A673 (cell line): ENCODE results near the gene RECQL5. TPM values are rescaled to one million over a fixed set of nuclear protein-coding genes. Genes with fewer than 3 reads are reported as not detected.

Experiments used
- BruUV-seq: library from RNA; stranded (reverse); fragments of 400-500 nt; replicated peaks from 2 replicates; lab custom pipeline; 2021; lab: Mats Ljungman, UMichigan
- CTCF ChIA-PET: fragments of 300-600 bp; sonication (Branson Sonifier 250); formaldehyde crosslinking; loops from one replicate; lab custom pipeline; 2022; ENCODE audit warnings: antibody characterized with exemption; lab: Charles Lee
- POLR2A ChIA-PET: fragments of 300-600 bp; sonication (Branson Sonifier 250); formaldehyde crosslinking; loops from one replicate; lab custom pipeline; 2022; ENCODE audit warnings: antibody characterized with exemption; ENCODE audit not compliant: low non-redundant PET; lab: Charles Lee
- DNase-seq: peaks from one replicate; pipeline ENCODE4 v3.0.0-alpha.2; 2015; ENCODE audit warnings: low spot score
- H3K27ac ChIP-seq: fragments of 200-600 bp; sonication (generic); 2 replicates; pipeline ENCODE4 v1.5.1; 2016; ENCODE audit warnings: mixed run types, low read depth, mild to moderate bottlenecking, mixed read lengths, antibody characterized with exemption, low read length; ENCODE audit not compliant: poor library complexity, severe bottlenecking
- H3K27me3 ChIP-seq: fragments of 200-600 bp; sonication (generic); replicated peaks from 2 replicates; pipeline ENCODE4 v1.6.1; 2017; ENCODE audit warnings: mixed run types, low read depth, mild to moderate bottlenecking, mixed read lengths, antibody characterized with exemption, low read length; ENCODE audit not compliant: insufficient read depth, poor library complexity
- H3K36me3 ChIP-seq: fragments of 200-600 bp; sonication (generic); 2 replicates; pipeline ENCODE4 v1.6.1; 2016; ENCODE audit warnings: mixed run types, mild to moderate bottlenecking, mixed read lengths, antibody characterized with exemption, low read length; ENCODE audit not compliant: insufficient read depth, poor library complexity, severe bottlenecking
- H3K4me1 ChIP-seq: fragments of 200-600 bp; sonication (generic); 2 replicates; pipeline ENCODE4 v1.6.1; 2017; ENCODE audit warnings: mixed run types, mild to moderate bottlenecking, mixed read lengths, antibody characterized with exemption, low read length; ENCODE audit not compliant: insufficient read depth, poor library complexity, severe bottlenecking
- H3K4me3 ChIP-seq: fragments of 200-600 bp; sonication (generic); 2 replicates; pipeline ENCODE4 v1.5.1; 2016; ENCODE audit warnings: low read depth, mixed run types, mild to moderate bottlenecking, mixed read lengths, low read length; ENCODE audit not compliant: poor library complexity, severe bottlenecking
- H3K9me3 ChIP-seq: fragments of 200-600 bp; sonication (generic); 2 replicates; pipeline ENCODE4 v1.6.1; 2016; ENCODE audit warnings: mixed run types, low read depth, mild to moderate bottlenecking, mixed read lengths, antibody characterized with exemption, low read length; ENCODE audit not compliant: poor library complexity, severe bottlenecking
- EZH2 ChIP-seq: fragments of 200-600 bp; sonication (generic); IDR thresholded peaks from 2 replicates; pipeline ENCODE4 v1.6.1; 2017; ENCODE audit warnings: borderline replicate concordance, low read depth, mild to moderate bottlenecking, mixed read lengths, antibody characterized with exemption, low read length; ENCODE audit not compliant: poor library complexity, severe bottlenecking
- intact Hi-C: fragments of 100-400 bp; cut with micrococcal nuclease; formaldehyde crosslinking; loops from one replicate; pipeline ENCODE4 v1.10.0; 2022; ENCODE audit not compliant: unreplicated experiment
- total RNA-seq: library from RNA; stranded (reverse); gene quantifications from 2 replicates; pipeline ENCODE4 v1.2.3, GENCODE V29; 2021
- TF ChIP-seq, protein P1 (sequence below): fragments of 300-800, 200-600 bp; sonication (generic); conservative IDR thresholded peaks from 2 replicates; pipeline ENCODE4 v1.5.1; 2017; ENCODE audit warnings: low read depth, mild to moderate bottlenecking, antibody characterized with exemption, low read length, moderate library complexity, mixed read lengths

Gene RECQL5
- total RNA-seq, 1 experiment from 2014 or later = 30.6 TPM

GRCh38 chr17:75652341-75652740 lies 14.6 kb downstream of the RECQL5 start:
- BruUV-seq = no TSS peak
- H3K9me3 ChIP-seq = no peaks in the 10 kb centered on the region
- no peak overlapping the region for H3K27ac ChIP-seq
- no peak for TF ChIP-seq EZH2
- TF ChIP-seq, protein P1, sequence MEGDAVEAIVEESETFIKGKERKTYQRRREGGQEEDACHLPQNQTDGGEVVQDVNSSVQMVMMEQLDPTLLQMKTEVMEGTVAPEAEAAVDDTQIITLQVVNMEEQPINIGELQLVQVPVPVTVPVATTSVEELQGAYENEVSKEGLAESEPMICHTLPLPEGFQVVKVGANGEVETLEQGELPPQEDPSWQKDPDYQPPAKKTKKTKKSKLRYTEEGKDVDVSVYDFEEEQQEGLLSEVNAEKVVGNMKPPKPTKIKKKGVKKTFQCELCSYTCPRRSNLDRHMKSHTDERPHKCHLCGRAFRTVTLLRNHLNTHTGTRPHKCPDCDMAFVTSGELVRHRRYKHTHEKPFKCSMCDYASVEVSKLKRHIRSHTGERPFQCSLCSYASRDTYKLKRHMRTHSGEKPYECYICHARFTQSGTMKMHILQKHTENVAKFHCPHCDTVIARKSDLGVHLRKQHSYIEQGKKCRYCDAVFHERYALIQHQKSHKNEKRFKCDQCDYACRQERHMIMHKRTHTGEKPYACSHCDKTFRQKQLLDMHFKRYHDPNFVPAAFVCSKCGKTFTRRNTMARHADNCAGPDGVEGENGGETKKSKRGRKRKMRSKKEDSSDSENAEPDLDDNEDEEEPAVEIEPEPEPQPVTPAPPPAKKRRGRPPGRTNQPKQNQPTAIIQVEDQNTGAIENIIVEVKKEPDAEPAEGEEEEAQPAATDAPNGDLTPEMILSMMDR = no peak
- no peaks in the 10 kb centered on the region for H3K27me3 ChIP-seq
- H3K4me1 ChIP-seq = no peaks in the 10 kb centered on the region
- no peak for DNase-seq
- CTCF ChIA-PET = interaction anchor here (1.0 to 2.8 kb wide), 3 partner anchors 19 to 98 kb away, joined by 4 to 21 read pairs (median 4); partner anchors contain the start of gene SMIM5
- POLR2A ChIA-PET = no interaction called here
- intact Hi-C loops = no loop called here
- H3K36me3 ChIP-seq = peaks cover 4% of the 10 kb centered on the region
- H3K4me3 ChIP-seq = no peak overlapping the region

DNA sequence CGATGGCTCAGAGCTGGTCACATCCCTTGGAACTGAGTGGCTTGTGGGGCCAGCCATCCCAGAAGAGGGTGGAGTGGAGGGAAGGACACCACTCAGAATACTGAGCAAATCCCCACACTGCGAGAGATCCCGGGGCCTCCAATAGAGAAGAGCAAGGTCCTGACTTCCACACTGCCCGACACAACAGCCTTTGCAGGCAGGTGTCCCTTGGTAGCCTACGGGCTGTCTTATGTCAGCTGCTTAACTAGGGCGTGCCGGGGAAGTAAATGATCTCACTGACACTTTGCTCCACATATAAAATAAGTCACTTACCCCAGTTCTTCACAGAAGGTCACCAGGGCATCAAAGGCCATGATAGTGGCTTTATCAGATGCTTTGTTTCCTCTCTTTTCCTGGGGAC lies 16.1 kb downstream of the RECQL5 start:
- H3K36me3 ChIP-seq = peaks cover 4% of the 10 kb centered on the region
- H3K27me3 ChIP-seq = no peaks in the 10 kb centered on the region
- no peak overlapping the region for H3K27ac ChIP-seq
- H3K4me1 ChIP-seq = no peaks in the 10 kb centered on the region
- DNase-seq = no peak
- ChIA-PET CTCF (interaction anchor here (2.0 kb wide), 1 partner anchor 17 kb away, joined by 10 read pairs; the partner anchor contains the start of gene SMIM5), POLR2A (no interaction called here)
- no peak overlapping the region for H3K4me3 ChIP-seq
- TF ChIP-seq, protein P1 = no peak
- no peak for TF ChIP-seq EZH2
- intact Hi-C loops = no loop called here
- no peaks in the 10 kb centered on the region for H3K9me3 ChIP-seq
- no TSS peak for BruUV-seq

- TF ChIP-seq, protein P1 = no peak
- TF ChIP-seq EZH2 = no peak
- no peaks in the 10 kb centered on the region for H3K4me1 ChIP-seq
- H3K36me3 ChIP-seq = peaks cover 4% of the 10 kb centered on the region
- POLR2A ChIA-PET = interaction anchor here (0.6 kb wide), 1 partner anchor 84 kb away, joined by 6 read pairs; no protein-coding TSS in a partner anchor
- no peaks in the 10 kb centered on the region for H3K27me3 ChIP-seq
- intact Hi-C loops = no loop called here
- no peak overlapping the region for H3K4me3 ChIP-seq
- no peak for DNase-seq
- no peaks in the 10 kb centered on the region for H3K9me3 ChIP-seq
- CTCF ChIA-PET = interaction anchor here (2.0 kb wide), 1 partner anchor 16 kb away, joined by 10 read pairs; the partner anchor contains the start of gene SMIM5
- H3K27ac ChIP-seq = no peak overlapping the region
- no TSS peak for BruUV-seq
These were observed 17.3 kb downstream of the RECQL5 start for GRCh38 chr17:75649687-75650086.
